Lower leg skin (tissue), 4 donors: ENCODE measurements around the gene ERICH2. TPM values are rescaled to one million over a fixed set of nuclear protein-coding genes. Genes with fewer than 3 reads are reported as not detected.

ENCODE experiments used
- DNase-seq, 2 donors: peaks; one replicate each; pipeline ENCODE4 v3.0.0-alpha.2; 2019; ENCODE audit warnings: low spot score in 2 of 2
- H3K4me3 ChIP-seq: fragments of 200-600 bp; sonication (generic); 2 replicates; pipeline ENCODE4 v1.5.1; 2017; ENCODE audit warnings: mild to moderate bottlenecking, low read depth; ENCODE audit not compliant: poor library complexity, severe bottlenecking
- POLR2A ChIP-seq, 2 donors: fragments of 450-650 bp; IDR thresholded peaks; one replicate each; pipeline ENCODE4 v1.6.1; 2016 to 2017; ENCODE audit warnings: antibody characterized with exemption in 2 of 2, mild to moderate bottlenecking in 1 of 2, moderate library complexity in 1 of 2
- WGBS, 2 donors: methylation state at CpG; one replicate each; pipeline ENCODE4 v1.1.5; 2018; 5-methylcytosine and 5-hydroxymethylcytosine counted together
- intact Hi-C: fragments of 100-400 bp; cut with DNase I; formaldehyde crosslinking; loops from one replicate; pipeline ENCODE4 v1.15.0; 2023; ENCODE audit warnings: low total_unique reads
- total RNA-seq, 4 donors: library from RNA; depleted of rRNA; stranded (reverse); fragments of >200 nt; gene quantifications; one replicate each; pipeline ENCODE4 v1.1.0, GENCODE V29; 2016
- TF ChIP-seq, protein P1 (sequence below), 3 donors: fragments of 450-650 bp; IDR thresholded peaks; one replicate each; pipeline ENCODE4 v1.5.1; 2016; ENCODE audit warnings: antibody characterized with exemption in 3 of 3, mild to moderate bottlenecking in 3 of 3, moderate library complexity in 2 of 3

The ERICH2 gene
- total RNA-seq, 4 donors from 2014 or later = 0.58 TPM; not detected in 3

DNA sequence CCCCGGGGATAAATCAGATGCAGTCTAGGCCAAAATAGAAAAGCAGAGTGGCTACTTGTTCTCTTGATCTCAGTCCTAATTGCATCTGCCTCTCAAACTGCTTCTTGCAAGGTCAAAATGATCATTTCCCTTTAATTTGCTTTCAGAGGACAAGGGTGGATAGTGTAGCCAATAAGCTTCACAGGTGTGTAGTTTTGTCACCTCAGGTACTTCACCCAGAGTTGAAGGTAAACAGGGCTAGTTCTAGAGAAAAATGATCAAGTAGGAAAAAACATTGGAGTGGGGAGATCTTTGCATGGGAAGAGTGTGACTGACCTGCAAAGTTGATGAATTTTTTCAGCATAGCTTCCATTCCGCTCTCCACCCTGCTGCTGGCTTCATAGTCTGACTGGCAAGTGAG, 8.7 kb downstream of the ERICH2 start:
- TF ChIP-seq POLR2A (IDR thresholded peaks at IDR 0.05) = no peak
- TF ChIP-seq, protein P1, sequence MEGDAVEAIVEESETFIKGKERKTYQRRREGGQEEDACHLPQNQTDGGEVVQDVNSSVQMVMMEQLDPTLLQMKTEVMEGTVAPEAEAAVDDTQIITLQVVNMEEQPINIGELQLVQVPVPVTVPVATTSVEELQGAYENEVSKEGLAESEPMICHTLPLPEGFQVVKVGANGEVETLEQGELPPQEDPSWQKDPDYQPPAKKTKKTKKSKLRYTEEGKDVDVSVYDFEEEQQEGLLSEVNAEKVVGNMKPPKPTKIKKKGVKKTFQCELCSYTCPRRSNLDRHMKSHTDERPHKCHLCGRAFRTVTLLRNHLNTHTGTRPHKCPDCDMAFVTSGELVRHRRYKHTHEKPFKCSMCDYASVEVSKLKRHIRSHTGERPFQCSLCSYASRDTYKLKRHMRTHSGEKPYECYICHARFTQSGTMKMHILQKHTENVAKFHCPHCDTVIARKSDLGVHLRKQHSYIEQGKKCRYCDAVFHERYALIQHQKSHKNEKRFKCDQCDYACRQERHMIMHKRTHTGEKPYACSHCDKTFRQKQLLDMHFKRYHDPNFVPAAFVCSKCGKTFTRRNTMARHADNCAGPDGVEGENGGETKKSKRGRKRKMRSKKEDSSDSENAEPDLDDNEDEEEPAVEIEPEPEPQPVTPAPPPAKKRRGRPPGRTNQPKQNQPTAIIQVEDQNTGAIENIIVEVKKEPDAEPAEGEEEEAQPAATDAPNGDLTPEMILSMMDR (IDR thresholded peaks at IDR 0.05) = no peak
- no peak overlapping the region for H3K4me3 ChIP-seq
- no peak for DNase-seq
- intact Hi-C loops = no loop called here
- WGBS, 2 donors = 27 to 47% methylated on average over 2 of the region's 2 CpGs

DNA sequence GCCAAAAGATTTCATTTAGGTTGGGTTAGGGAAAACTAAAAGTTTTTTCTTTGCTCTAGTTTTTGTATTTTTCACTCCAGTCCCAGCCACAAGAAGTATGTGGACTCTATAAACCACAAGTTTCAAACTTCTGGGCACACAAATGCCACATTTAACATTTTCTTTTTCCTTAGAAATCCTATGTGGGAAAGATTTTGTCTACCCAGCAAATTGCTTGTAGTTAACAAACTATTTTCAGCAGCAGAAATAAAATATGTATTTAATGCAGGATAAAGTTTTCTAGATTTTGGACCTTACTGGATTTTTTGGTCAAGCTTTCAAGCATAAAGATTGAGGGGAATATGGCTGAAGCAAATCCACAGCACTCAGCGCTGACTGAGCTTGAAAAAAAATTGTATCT, 9.1 kb downstream of the ERICH2 start:
- no peak for DNase-seq
- no peak overlapping the region for H3K4me3 ChIP-seq
- 97 to 98% methylated on average over 1 of the region's 1 CpG for WGBS, 2 donors
- TF ChIP-seq, protein P1 (IDR thresholded peaks at IDR 0.05) = no peak
- TF ChIP-seq POLR2A (IDR thresholded peaks at IDR 0.05) = no peak
- intact Hi-C loops = no loop called here

DNA sequence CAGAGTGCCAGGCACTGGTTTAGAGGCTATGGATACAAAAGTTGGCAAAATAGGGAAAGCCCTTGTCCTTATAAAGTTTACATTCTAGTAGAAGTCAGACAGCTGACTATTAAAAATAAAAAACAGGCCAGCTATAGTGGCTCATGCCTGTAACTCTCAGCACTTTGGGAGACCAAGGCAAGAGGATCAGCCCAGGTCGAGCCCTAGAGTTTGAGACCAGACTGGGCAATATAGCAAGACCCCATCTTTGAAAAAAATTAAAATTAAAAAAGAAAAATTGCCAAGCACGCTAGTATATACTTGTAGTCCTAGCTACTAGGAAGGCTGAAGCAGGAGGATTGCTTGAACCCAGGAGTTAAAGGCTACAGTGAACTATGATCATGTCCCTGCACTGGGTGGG, 12.5 kb downstream of the ERICH2 start:
- 88 to 89% methylated on average over 2 of the region's 2 CpGs for WGBS, 2 donors
- H3K4me3 ChIP-seq = no peak overlapping the region
- DNase-seq = no peak
- TF ChIP-seq POLR2A (IDR thresholded peaks at IDR 0.05) = no peak
- intact Hi-C loops = no loop called here

DNA sequence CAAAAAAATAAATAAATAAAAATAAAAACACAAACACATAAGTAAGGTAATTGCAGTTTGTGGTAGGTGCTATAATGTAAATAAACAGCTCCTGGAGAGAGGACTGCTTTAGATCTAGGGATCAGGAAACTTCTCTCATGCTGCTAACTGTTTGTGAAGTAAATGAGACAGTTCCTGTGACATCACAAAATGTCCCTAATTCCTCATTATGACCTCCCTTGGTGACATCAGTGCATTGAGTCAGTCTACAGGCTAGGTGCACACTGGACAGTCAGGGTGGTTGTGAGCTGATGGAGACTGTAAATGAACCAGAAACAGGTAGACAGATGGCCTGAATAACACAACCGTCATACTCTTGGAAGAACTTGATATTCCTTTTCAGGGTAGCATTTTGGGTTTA, 13.4 kb downstream of the ERICH2 start:
- 91 to 97% methylated on average over 1 of the region's 1 CpG for WGBS, 2 donors
- DNase-seq = no peak
- intact Hi-C loops = no loop called here
- TF ChIP-seq, protein P1 (IDR thresholded peaks at IDR 0.05) = no peak
- TF ChIP-seq POLR2A (IDR thresholded peaks at IDR 0.05) = no peak
- H3K4me3 ChIP-seq = no peak overlapping the region

DNA sequence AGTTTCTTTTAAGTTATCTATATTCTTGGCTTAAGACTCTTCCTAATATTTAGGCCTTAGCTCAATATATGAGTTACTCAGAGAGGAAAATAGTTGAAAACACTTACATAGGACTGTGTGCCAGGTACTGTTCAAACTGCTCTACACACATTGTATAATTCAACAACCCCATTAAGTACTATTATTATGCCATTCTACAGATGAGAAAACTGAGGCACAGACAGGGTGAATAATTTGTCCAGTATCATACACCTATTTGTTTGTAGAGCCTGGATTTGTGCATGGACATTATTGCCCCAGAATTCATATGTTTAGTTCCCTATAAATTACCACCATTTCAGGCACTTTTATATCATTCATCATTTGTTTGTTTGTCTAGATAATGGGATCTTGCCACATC, 28.8 kb downstream of the ERICH2 start:
- H3K4me3 ChIP-seq = no peak overlapping the region
- no peak for DNase-seq
- intact Hi-C loops = no loop called here
- TF ChIP-seq, protein P1 (IDR thresholded peaks at IDR 0.05) = no peak
- TF ChIP-seq POLR2A (IDR thresholded peaks at IDR 0.05) = no peak

DNA sequence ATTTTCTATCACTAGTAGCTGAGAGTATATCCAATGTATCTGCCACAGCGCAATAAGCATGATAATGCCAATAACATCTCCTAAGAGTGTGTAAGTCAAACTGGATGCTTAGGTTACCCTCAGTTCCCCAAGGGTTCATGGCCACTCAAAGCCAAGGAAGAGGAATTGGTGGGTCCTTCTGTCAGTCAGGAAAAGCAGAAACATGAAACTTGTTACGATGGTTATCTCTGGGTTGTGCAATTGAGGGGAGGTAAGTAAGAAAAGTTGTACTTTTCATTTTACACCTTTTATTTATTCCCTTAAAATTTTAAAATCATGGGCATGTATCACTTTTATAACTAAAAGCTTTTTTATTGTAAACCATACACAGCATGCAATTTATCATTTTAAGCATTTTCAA, 36.4 kb downstream of the ERICH2 start:
- no peak for TF ChIP-seq POLR2A (IDR thresholded peaks at IDR 0.05)
- TF ChIP-seq, protein P1 (IDR thresholded peaks at IDR 0.05) = no peak
- H3K4me3 ChIP-seq = no peak overlapping the region
- intact Hi-C loops = no loop called here
- WGBS, 2 donors = 93 to 95% methylated on average over 2 of the region's 2 CpGs
- DNase-seq = no peak
